Smooth muscle cell (in vitro differentiated cells): Measurements from ENCODE around the gene IL23A. TPM values are rescaled to one million over a fixed set of nuclear protein-coding genes. Genes with fewer than 3 reads are reported as not detected.

ENCODE experiments used
- DNase-seq: peaks from one replicate; lab custom pipeline; 2025; ENCODE audit not compliant: unreplicated experiment; lab: John Stamatoyannopoulos, UW
- H2AFZ ChIP-seq: fragments of 200-600 bp; sonication (generic); 2 replicates; pipeline ENCODE4 v1.6.0; 2016; ENCODE audit warnings: antibody characterized with exemption, low read depth, mild to moderate bottlenecking
- H3F3A ChIP-seq: fragments of 200-600 bp; sonication (generic); 2 replicates; pipeline ENCODE4 v1.6.0; 2017; ENCODE audit warnings: antibody characterized with exemption, low read depth
- H3K27ac ChIP-seq: fragments of 200-600 bp; sonication (generic); 2 replicates; pipeline ENCODE4 v1.5.1; 2016; ENCODE audit warnings: low read depth, mild to moderate bottlenecking
- H3K27me3 ChIP-seq: fragments of 200-600 bp; sonication (generic); 2 replicates; pipeline ENCODE4 v1.6.1; 2016; ENCODE audit warnings: low read depth, mild to moderate bottlenecking
- H3K36me3 ChIP-seq: fragments of 200-600 bp; sonication (generic); 2 replicates; pipeline ENCODE4 v1.5.1; 2016; ENCODE audit warnings: low read depth
- H3K4me1 ChIP-seq: fragments of 200-600 bp; sonication (generic); 2 replicates; pipeline ENCODE4 v1.5.1; 2016; ENCODE audit warnings: low read depth
- H3K4me2 ChIP-seq: fragments of 200-600 bp; sonication (generic); 2 replicates; pipeline ENCODE4 v1.6.0; 2016; ENCODE audit warnings: mild to moderate bottlenecking
- H3K4me3 ChIP-seq: fragments of 200-600 bp; sonication (generic); 2 replicates; pipeline ENCODE4 v1.5.1; 2016; ENCODE audit warnings: mild to moderate bottlenecking
- H3K79me2 ChIP-seq: fragments of 200-600 bp; sonication (generic); 2 replicates; pipeline ENCODE4 v1.6.0; 2016; ENCODE audit warnings: low read depth, mild to moderate bottlenecking
- H3K9ac ChIP-seq: fragments of 200-600 bp; sonication (generic); 2 replicates; pipeline ENCODE4 v1.6.0; 2016; ENCODE audit warnings: low read depth
- H3K9me3 ChIP-seq: fragments of 200-600 bp; sonication (generic); replicated peaks from 2 replicates; pipeline ENCODE4 v1.5.1; 2016; ENCODE audit warnings: low read depth
- H4K20me1 ChIP-seq: fragments of 200-600 bp; sonication (generic); 2 replicates; pipeline ENCODE4 v1.6.0; 2016; ENCODE audit warnings: low read depth
- WGBS: methylation state at CpG from one replicate; pipeline ENCODE4 v1.1.7; 2016; ENCODE audit warnings: low lambda C conversion rate; 5-methylcytosine and 5-hydroxymethylcytosine counted together
- polyA plus RNA-seq: library from polyadenylated mRNA; unstranded; fragments of >200 nt; fragmentation: Nextera tagmentation; extraction: Ambion mirVana; gene quantifications from 2 replicates; pipeline ENCODE4 v1.2.1, GENCODE V29; 2016
- total RNA-seq: library from RNA; depleted of rRNA; stranded (reverse); fragments of >200 nt; gene quantifications from 2 replicates; pipeline ENCODE4 v1.2.3, GENCODE V29; 2014
- TF ChIP-seq, protein P1 (sequence below): fragments of 200-600 bp; sonication (generic); IDR thresholded peaks from 2 replicates; pipeline ENCODE4 v1.5.1; 2017; ENCODE audit warnings: borderline replicate concordance, mild to moderate bottlenecking, antibody characterized with exemption; ENCODE audit not compliant: insufficient read depth, poor library complexity, severe bottlenecking

The IL23A gene
- total and polyA plus RNA-seq, 2 experiments from 2014 or later = 0.35 to 0.54 TPM

DNA sequence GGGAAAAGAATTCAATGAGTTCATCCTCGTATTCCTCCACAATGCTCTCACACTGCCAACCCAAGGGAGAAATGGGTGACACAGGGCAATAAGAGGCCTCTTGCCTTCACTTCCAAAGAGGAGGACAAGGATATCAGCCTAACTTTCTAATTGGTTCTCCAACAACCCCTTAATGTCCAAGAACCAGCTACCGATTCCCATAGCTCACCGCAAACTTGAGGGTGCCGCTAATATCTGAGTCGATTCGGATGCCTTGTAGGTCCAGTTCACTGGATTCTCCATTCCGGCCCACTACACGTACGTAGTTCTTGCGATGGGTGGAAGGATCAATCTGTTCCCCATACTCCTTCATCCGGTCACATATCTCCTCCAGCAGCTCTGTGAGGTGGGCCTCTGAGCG lies 27.7 kb upstream of the IL23A start:
- peaks cover 7% of the 10 kb centered on the region for H3F3A ChIP-seq
- no peaks in the 10 kb centered on the region for H4K20me1 ChIP-seq
- peaks cover 13% of the 10 kb centered on the region for H3K36me3 ChIP-seq
- no peak overlapping the region for H3K9ac ChIP-seq
- no peaks in the 10 kb centered on the region for H3K9me3 ChIP-seq
- H3K4me1 ChIP-seq = peaks cover 8% of the 10 kb centered on the region
- no peak overlapping the region for H2AFZ ChIP-seq
- TF ChIP-seq, protein P1, sequence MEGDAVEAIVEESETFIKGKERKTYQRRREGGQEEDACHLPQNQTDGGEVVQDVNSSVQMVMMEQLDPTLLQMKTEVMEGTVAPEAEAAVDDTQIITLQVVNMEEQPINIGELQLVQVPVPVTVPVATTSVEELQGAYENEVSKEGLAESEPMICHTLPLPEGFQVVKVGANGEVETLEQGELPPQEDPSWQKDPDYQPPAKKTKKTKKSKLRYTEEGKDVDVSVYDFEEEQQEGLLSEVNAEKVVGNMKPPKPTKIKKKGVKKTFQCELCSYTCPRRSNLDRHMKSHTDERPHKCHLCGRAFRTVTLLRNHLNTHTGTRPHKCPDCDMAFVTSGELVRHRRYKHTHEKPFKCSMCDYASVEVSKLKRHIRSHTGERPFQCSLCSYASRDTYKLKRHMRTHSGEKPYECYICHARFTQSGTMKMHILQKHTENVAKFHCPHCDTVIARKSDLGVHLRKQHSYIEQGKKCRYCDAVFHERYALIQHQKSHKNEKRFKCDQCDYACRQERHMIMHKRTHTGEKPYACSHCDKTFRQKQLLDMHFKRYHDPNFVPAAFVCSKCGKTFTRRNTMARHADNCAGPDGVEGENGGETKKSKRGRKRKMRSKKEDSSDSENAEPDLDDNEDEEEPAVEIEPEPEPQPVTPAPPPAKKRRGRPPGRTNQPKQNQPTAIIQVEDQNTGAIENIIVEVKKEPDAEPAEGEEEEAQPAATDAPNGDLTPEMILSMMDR = no peak
- H3K27me3 ChIP-seq = no peaks in the 10 kb centered on the region
- no peak overlapping the region for H3K4me2 ChIP-seq
- H3K27ac ChIP-seq = no peak overlapping the region
- peaks cover 20% of the 10 kb centered on the region for H3K79me2 ChIP-seq
- no peak overlapping the region for H3K4me3 ChIP-seq
- no peak for DNase-seq
- WGBS = 97% methylated on average over 12 of the region's 12 CpGs

DNA sequence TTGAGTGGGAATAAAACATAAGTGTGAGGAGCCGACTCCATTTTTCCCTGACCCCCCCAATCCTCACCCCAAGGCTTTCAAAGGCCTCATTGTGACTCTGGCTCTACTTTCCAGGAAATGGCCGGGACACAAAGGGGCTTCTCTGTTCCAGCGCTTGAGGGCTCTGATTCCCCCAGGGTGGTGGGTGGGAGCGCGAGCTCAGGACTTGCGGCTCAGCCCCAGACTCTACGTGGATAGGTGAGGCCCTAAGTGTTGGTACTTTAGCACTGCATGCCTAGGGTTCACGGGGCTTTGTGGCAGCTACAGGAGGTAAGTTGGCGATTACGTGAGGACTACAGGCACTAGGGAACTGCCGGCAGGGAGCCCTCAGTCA lies 23.4 kb upstream of the IL23A start:
- Histone ChIP-seq H3K4me1 (peaks cover 14% of the 10 kb centered on the region), H3K79me2 (peaks cover 20% of the 10 kb centered on the region), H3K27me3 (no peaks in the 10 kb centered on the region), H4K20me1 (no peaks in the 10 kb centered on the region), H3K36me3 (no peaks in the 10 kb centered on the region), H2AFZ (peak overlapping the region; percentile 91), H3K4me2 (peak overlapping the region; percentile 98), H3F3A (no peaks in the 10 kb centered on the region), H3K4me3 (peak overlapping the region; percentile 93), H3K9me3 (no peaks in the 10 kb centered on the region), H3K9ac (peak overlapping the region; percentile 80), H3K27ac (peak overlapping the region; percentile 69)
- 5% methylated on average over 11 of the region's 11 CpGs for WGBS
- no peak for DNase-seq
- TF ChIP-seq, protein P1 = no peak

DNA sequence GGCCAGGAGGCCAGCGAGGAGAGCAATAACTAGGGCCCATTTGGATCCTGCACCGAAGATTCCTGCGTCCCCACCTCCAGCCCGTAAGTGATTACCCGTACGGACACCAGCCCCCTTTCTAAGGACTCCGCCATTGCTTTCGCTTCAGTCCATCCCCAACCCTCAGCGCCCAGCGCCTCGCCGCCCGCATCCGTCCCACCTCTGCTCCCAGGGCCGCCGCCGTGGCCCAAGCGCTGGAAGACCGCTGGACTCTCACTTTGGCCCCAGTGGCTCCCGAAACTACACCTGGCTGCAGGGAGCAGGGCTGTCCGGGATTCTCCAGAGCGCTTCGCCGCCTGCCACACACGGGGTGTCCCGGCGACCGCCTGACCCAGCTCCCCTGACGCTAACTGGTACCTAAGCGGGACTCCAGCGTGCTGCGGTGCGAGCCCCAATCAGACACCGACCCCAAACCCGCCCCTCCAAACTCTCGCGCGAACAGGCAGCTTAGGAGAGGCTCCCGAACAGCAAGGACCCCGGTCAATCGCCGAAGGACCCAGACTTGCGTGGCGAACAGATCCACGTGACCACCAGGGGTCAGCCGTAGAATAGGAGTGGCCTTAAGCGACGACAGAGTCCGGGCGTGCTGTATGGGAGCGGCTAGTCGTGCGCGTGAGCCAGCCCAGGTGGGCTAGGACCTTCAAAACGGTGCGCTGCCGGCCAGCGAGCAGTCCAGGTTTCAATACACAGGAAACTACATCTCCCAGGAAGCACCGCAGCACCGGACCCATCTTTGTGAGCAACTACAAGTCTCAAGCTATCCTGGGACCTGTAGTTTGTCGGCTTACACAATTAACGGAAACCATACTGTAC lies 22.8 kb upstream of the IL23A start, which contains the start of gene CNPY2:
CNPY2 (minus strand) TSS at position 367 of the 852 bp plus-strand sequence. CDS start 771 bp downstream, outside the sequence.
- H3K4me1 ChIP-seq = peaks cover 14% of the 10 kb centered on the region
- no peaks in the 10 kb centered on the region for H3K36me3 ChIP-seq
- 1% methylated on average over 62 of the region's 62 CpGs for whole genome bisulfite sequencing
- peaks cover 20% of the 10 kb centered on the region for H3K79me2 ChIP-seq
- no peaks in the 10 kb centered on the region for H3K9me3 ChIP-seq
- no peaks in the 10 kb centered on the region for H4K20me1 ChIP-seq
- no peaks in the 10 kb centered on the region for H3K27me3 ChIP-seq
- peak within 1 kb of the TSS; percentile 91 for H2AFZ ChIP-seq
- H3K4me2 ChIP-seq = peak within 1 kb of the TSS; percentile 98
- H3F3A ChIP-seq = no peaks in the 10 kb centered on the region
- TF ChIP-seq, protein P1 = no peak
- peak within 1 kb of the TSS; percentile 93 for H3K4me3 ChIP-seq
- peak within 1 kb of the TSS; percentile 69 for H3K27ac ChIP-seq
- DNase-seq = peak; percentile 83
- peak within 1 kb of the TSS; percentile 80 for H3K9ac ChIP-seq
